ENCODE results near the gene PLSCR2.
"Not testable (repeated sequence)": the region's sequence is repeated elsewhere in the genome, so short reads cannot be mapped to it uniquely, and the experiment has no call there.

Gene PLSCR2, protein sequence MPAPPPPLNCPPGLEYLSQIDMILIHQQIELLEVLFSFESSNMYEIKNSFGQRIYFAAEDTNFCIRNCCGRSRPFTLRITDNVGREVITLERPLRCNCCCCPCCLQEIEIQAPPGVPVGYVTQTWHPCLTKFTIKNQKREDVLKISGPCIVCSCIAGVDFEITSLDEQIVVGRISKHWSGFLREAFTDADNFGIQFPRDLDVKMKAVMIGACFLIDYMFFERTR

DNA sequence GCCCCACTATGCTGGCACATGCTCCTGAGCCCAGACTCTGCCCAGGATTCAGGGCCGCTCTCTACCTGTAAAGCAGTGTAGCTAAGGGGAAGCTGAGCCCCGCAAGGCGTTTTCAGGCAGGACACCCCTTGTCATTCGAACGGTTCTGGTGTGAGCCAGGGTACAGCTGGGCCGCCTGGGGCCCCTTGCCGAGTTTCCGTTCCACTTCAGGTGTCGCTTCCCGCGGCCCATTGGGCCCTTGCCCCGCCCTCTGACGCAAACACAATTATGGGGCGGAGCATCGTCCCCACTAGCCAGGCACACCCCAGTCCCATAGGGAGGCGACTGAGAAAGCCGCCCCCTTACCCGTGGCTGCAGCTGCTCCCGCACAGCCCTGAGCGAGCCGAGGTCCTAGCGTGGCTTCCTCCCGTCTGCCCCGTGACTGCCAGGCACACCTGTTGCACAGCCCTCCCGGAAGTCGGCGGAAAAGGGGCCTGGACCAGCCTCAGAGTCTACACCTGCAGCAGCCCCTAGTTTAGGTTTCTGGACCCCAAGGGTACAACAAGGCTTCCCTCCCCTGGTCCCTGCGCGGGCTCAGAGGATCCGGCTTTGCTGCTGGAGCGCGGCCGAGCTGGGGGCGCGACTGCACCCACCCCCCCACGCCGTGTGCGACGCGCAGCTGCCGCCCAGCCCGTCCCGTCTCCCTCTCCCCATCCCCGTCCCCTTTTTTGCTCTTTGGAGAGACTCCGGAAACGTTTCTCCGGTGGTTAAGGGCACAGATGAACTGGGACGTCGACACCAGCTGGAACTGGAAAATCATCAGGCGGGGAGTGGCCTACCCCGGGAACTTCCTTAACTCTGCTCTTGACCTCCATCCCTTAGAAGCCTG is at the start of gene PLSCR2:
Gene PLSCR2, minus strand, starts transcription at position 412 of the 868 bp plus-strand sequence. CDS start 9,657 bp downstream, outside the sequence.
- no peak for DNase-seq

DNA sequence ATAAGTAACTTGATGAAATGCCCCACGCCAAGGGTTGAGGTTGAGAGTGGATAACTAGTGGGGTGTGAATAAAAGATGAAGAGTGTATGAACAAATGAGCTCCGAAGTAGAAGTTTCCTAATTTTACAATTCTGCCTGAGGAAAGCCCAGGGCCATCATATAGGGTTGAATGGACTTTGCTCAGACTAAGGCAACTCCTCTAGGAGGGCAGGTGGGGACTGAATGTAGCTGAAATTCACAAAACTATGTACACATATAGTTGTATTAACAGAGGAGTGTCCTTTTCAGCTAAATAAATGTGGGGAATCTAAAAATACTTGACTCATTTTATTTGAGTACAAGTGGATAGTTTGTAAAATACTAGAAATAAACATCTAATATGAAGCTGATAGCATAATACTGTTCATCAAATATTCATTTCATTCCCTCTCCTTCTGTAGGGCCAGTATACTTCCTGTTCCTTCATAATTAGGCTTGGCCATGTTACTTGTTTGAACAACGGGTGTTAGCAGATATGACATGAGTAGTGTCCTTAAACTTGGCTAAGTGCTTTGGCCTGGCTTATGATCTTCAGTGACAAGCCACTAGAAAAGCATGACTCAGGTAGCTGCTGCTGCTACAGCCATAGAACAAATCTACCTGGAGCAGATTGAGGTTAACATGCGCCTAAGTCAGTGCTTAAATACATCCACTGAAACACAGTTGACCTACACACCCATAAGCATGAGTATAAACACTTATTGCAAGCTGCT is 48.5 kb upstream of the PLSCR2 start:
- no peak for DNase-seq

DNA sequence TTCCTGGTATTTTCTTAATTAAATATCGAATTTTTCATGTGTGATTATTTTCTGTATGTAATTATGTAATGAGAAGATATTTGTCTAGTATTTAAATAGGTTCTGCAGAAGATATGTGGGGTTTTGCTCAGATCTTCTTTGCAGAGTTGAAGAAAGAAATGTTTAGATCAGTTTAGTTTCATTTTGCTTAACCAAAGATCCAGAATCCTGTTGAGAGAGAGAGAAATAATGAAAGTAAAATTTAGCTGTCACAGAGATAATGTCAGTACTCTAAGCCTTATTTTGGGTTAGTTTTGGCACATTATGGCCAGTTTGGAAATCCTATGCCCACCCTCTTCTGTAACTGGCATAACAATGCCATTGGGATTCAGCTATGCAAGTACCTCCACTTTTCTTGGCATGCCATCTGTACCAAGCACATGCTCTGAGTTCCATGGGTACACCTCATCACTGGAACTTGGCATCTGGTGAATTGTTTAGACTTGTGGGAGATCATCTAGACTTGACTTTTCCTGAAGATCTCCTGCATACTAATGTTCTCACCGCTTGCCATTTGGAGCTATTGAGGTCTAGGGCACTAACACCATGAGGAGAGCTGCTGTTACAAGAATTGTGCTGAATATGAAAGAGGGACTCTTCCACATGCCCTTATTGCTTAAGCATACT is 44.2 kb upstream of the PLSCR2 start:
- DNase-seq: no peak

DNA sequence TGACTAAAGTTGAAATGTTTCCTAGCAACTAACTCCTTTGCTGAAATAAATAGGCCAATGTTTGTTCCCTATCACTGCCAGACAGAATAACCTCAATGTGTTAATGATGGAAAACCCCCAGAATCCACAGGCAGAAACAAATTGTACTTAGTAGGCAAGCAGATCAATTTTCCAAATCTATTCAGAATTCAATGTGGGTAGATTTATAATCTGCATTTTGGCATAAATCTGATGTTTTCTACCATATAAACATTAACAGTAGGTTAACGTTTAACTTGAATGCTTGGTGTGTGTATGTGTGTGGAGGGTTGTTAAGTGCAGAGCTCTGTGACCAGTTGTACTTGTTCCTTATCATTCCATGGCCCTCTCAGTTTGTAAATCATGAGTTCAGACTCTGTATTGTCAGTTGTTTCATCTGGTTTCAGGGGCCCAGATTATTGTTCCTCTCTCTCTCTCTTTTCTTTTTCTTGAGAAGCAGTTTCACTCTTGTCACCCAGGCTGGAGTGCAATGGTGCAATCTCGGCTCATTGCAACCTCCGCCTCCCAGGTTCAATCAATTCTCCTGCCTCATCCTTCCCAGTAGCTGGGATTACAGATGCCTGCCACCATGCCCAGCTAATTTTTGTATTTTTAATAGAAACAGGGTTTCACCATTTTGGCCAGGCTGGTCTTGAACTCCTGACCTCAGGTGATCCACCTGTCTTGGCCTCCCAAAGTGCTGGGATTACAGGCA is 42.2 kb upstream of the PLSCR2 start:
- DNase-seq: no peak

DNA sequence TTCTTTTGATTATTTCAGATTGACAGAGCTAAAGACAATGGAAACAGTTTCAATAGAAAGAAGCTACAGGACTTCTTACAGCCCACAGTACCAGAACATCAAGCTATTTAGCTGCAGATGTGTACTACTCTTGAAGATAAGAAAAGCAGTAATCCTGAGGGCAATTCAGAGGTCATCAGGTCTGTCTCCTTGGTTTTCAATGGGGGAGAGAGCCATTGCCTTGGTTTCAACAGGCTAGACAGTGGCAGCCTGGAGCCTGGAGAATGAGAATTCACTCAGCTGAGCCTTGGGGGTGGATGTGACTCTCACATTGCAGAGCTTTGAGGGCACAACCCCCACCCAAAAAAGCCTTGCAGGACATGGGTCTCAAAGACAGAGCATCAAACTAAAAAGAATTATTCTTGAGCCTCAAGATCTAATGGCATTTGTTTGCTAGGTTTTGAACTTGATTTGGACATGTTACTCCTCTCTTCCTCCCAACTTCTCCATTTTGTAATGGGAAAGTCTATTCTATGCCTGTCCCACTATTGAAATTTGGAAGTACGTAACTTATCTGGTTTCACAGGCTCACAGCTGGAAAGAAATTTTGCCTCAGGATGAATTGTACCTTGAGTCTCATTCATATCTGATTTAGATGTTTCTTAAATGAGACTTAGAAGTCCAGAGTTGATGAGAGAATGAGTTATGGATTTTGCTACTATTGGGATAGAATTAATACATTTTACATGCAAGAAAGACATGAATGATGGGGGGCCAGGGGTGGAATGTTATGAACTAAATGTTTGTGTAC is 38.2 kb upstream of the PLSCR2 start:
- DNase-seq: no peak

DNA sequence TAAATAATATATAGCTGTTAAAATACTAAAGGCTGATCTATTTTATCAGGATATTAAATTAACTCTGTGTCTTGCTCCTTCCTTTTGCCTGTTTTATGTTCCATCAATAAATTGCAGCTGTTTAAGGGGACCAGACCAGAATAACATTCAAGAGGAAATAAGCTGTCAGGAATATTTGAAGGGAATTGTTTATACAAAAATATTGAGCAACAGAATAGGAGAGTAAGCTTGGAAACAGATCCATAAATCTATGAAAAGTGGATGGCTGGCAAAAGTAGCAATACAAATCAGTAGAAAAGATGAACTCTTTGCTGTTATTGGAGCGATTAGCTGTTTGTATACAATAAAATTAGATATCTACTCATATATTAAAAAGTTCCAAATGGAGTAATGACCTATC is 36.2 kb upstream of the PLSCR2 start:
- no peak for DNase-seq

DNA sequence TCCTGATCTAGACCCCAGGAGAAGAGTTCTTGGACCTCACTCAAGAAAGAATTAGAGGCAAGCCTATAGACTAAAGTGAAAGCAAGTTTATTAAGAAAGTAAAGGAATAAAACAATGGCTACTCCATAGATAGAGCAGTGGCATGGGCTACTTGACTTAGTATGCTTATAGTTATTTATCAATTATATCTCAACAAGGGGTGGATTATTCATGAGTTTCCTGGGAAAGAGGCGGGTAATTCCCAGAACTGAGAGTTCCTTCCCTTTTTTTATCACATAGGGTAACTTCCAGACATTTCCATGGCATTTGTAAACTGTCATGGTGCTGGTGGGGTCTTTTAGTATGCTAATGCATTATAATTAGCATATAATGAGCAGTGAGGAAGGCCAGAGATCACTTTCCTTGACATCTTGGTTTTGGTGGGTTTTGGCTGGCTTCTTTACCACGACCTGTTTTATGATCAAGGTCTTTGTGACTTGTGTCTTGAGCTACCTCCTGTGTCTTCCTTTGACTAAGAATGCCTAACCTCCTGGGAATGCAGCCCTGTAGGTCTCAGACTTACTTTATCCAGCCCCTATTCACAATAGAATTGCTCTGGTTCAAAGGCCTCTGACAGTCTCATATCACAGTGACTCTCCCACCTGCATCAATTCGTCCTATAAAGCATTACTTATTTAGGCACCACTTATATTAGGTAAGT is 35.3 kb upstream of the PLSCR2 start:
- no peak for DNase-seq

DNA sequence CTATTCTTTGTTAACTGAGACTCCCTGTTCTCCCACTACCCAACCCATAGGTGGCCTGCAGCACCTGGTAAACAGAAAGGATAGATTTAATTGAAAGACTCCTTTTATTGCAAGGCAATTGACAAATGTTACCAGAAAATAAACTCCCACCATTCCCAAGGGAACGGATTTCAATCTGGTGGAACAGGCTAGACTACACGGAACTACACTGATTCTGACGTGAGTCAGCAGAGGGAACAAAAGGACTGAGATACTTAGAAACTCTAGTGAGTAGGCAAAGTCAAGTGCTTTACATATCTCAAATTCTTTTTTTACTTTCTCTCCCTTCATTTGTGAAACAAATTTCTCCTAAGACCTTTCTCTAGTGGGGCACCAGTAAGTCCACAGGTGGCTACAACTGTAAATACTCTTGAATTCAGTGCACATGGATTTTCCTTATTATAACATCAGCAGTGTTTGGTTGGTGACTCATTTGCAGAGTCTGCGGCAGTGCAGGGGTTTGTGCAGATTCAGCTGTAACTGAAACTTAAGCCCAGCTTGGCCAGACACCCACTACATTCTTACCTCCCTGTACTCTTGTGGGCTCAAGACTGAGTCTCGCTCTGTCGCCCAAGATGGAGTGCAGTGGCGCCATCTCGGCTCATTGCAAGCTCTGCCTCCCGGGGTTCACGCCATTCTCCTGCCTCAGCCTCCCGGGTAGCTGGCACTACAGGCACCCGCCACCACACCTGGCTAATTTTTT is 34.3 kb upstream of the PLSCR2 start:
- DNase-seq: peak in 1 of 2 experiments; percentile 8

DNA sequence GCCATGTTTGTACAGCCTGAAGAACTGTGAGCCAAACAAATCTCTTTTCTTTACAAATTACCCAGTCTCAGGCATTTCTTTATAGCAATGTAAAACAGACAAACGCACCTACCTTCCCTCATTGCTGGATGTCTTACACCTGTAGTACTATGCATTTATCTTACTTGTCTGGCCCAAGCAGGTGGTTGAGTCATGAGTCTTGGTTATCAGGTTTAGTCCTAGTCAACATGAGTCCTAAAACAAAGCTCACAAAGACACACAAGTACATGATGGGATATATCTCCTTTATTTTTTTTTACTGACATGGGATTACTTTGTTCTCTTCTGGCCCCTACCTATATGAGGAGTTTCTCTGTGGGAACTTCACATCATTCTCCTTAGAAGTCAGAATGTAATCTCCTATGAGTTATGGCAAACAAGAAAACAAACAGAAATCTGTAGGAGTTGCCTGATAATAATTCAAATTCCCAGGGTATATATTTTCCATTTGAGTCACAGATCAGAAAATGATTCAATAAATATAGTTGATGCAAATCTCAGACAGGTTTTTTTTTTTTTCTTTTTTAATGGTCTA is 33.6 kb upstream of the PLSCR2 start:
- DNase-seq: no peak

DNA sequence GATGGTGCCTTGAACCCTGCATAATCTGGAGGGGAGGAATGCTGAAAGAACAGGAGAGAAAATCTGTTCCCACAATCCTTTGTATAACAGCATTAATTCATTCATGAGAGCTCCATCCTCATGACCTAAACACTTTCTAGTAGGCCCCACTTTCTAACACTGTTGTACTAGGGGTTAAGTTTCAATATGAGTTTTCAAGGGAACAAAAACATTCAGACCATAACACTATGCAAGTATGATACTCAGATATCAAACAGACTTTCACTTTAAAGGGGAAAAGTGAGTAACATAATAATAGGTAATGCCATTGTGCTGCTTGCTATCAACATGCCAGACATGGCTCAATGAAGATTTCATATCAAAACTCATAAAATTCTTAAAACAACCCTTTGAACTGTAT is 32.4 kb upstream of the PLSCR2 start:
- no peak for DNase-seq

DNA sequence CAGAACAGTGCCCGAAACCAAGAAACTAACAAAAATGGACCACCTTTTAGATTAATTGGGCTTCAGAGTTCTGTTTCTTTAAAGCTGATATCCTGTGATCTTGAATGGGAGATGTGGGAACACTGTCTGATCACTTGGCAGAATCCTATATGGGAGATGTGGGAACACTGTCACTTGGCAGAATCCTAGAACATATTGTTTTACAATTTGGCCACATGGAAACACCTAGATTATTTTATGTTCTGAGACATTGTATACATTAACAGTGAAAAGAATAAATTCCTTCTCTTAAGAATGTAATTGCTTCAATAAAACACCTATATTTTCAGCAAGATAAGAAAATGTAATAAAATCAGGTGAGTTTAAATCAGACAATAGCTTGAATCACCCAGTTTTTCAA is 30.3 kb upstream of the PLSCR2 start:
- no peak for DNase-seq

DNA sequence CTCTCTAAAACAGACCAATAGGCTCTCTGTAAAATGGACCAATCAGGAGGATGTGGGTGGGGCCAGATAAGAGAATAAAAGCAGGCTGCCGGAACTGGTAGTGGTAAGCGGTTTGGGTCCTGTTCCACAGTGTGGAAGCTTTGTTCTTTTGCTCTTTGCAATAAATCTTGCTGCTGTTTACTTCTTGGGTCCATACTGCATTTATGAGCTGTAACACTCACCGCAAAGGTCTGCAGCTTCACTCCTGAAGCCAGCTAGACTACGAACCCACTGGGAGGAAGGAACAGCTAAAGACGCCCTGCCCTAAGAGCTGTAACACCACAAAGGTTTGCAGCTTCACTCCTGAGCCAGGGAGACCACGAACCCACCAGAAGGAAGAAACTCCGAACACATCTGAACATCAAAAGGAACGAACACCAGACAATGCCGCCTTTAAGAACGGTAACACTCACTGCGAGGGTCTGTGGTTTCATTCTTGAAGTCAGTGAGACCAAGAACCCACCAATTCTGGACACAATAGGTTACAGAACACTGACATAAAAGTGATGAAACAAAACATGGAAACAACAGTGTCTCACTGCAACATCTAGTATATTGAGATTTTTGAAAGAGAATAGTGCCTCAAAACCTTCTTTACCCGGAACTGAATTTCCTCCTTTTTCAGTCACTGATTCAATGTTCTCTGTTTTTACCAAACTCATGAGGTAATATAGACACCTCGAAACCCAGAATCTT is 28.8 kb upstream of the PLSCR2 start:
- no peak for DNase-seq

DNA sequence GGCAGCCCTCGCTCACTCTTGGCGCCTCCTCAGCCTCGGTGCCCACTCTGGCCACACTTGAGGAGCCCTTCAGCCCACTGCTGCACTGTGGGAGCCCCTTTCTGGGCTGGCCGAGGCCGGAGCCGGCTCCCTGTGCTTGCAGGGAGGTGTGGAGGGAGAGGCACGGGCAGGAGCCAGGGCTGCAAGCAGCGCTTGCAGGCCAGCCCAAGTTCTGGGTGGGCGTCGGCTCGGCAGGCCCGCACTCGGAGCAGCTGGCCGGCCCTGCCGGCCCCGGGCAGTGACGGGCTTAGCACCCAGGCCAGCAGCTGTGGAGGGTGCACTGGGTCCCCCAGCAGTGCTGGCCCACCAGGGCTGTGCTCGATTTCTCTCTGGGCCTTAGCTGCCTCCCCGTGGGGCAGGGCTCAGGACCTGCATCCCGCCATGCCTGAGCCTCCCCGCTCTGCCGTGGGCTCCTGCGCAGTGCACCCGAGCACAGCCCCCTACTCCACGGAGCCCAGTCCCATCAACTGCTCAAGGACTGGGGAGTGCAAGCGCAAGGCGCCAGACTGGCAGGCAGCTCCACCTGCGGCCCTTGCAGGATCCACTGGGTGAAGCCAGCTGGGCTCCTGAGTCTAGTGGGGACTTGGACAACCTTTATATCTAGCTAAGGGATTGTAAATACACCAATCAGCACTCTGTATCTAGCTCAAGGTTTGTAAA is 27.9 kb upstream of the PLSCR2 start:
- not testable (repeated sequence) for DNase-seq

DNA sequence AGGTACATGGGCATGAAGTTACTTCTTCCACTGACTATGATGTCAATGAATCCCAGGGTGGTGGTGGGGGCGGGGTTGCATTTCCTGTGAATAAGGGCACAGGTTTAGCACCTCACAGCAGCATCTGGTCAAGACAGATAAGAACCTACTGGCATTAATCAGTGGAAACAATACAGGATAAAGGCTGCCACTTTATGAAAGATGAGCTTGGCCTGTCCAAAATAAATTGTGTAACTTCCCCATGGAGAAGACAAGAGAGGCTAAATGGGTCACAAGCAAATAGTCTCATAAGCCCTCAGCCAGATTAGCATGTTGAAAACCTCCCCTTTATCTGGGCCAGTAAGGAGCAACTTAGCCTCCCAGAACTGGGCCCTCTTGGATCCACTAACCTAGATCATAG is 27.4 kb upstream of the PLSCR2 start:
- no peak for DNase-seq

DNA sequence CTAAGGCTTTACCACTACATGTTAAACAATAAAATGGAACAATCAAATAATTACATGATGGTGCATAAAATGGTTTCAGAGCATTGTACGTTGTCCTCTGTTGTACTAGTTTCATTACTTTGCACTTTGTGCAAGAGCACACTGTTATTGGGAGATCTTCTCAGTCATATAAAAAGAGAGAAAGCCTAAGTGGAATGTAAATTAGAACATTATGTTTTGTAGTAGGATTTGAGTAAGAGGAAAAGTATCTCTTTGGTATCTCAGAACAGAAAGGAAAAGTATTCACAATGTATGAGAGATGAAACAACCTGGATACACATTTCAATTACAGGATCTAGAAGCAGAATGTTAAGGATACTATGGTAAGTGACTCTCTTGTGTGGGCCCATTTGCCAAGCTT is 26.9 kb upstream of the PLSCR2 start:
- DNase-seq: no peak

DNA sequence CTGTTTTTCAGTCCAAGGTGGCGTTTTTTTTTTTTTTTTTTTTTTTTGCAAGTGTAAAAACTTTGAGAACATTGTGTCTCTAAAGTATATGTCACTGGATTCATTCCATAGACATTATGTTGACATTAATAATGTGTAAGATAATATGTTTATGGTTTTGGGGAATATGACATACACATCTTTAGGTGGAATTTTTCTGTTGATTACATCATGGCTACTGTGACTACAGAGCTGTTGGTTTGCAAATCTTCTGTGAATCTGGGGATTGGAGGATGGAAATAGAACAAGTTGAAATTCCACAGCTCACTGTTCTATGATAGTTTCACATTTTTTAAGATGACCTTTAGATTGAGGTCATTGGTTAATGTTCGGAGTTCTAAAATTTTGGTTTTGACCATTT is 24.4 kb upstream of the PLSCR2 start:
- no peak for DNase-seq

DNA sequence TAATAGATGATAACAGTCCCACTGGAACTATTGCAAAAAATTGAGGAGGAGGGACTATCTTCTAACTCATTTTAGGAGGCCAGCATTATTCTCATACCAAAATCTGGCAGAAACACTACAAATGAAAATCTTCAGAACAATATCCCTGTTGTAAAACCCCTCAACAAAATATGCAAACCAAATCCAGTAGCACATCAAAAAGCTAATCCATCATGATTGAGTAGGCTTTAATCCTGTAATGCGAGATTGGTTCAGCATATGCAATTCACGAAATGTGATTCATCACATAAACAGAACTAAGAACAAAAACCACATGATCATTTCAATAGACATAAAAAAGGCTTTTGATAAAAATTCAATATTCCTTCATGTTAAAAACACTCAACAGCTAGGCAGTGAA is 23.9 kb upstream of the PLSCR2 start:
- no peak for DNase-seq

DNA sequence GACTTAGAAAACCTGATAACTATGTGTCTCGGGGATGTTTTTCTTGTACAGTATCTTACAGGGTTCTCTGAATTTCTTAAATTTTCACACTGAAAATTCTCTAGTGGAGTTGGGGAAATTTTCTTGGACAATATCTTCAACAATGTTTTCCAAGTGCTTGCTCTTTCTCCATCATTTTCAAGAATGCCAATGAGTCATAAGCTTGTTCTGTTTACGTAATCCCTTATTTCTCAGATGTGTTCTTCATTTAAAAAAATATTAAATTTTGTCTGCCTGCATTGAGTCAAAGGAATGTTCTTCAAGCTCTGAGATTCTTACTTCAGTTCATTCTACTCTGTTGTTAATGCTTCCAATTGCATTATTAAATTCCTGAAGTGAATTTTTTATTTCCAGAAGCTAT is 21.9 kb upstream of the PLSCR2 start:
- no peak for DNase-seq

Data from NCI-H446 (cell line).